ENCODE measurements around the gene IDH3B.

DNA sequence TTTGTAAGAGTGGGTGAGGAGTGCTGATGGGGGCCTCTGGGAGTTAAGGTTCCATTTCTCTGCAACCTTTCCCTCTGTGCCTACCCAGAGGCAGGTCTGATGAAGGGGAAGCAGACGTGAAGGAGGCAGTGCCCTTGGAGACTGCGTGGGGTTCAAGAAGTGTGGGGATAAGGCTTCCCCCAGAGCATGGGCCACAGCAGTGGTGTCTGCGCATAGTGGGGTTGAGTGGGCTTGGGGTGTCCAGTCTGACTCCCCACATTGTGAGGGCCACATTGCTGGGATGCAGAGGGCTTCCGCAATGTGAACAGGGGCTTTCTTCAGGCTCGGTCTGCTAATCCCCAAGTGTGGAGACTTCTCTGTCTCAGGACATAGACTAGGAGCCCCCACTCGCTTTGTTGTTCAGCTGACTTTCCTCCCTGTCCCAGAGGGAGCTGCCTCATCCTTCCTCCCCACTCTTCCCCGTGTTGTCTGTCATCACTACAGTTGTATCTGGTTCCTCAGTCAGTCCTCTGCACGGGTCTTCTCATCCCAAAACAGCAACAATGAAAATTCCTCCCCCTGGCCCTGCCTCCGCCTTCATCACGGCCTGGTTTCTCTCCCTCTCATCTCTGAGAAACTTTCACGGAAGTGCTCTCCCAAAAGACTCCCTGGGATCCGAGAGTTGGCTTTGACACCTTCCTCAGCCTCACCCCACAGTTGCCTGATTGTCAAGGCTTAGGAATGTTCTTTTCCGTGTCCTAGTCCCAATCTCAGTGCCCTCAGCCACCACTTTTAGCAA is 31.4 kb upstream of the IDH3B start:
- no peak for TF ChIP-seq POLR2A (IDR thresholded peaks at IDR 0.05; ENCODE audit: low read depth, low read length)
- no peak for TF ChIP-seq TAF1 (IDR thresholded peaks at IDR 0.05; ENCODE audit: borderline replicate concordance, low read depth, low read length)
